GM23248 (cell line): ENCODE measurements around the gene UCMA. TPM values are rescaled to one million over a fixed set of nuclear protein-coding genes. Genes with fewer than 3 reads are reported as not detected.
"Not testable (repeated sequence)": the region's sequence is repeated elsewhere in the genome, so short reads cannot be mapped to it uniquely, and the experiment has no call there.

Experiments
- DNase-seq: peaks from one replicate; pipeline ENCODE4 v3.0.0-alpha.2; 2015
- H2AFZ ChIP-seq: fragments of 200-600 bp; sonication (generic); 2 replicates; pipeline ENCODE4 v1.6.1; 2016; ENCODE audit warnings: antibody characterized with exemption
- H3F3A ChIP-seq: fragments of 200-600 bp; sonication (generic); 2 replicates; pipeline ENCODE4 v1.6.1; 2016; ENCODE audit warnings: mild to moderate bottlenecking, antibody characterized with exemption, mixed run types; ENCODE audit not compliant: insufficient read depth
- H3K27ac ChIP-seq: fragments of 200-600 bp; sonication (generic); 2 replicates; pipeline ENCODE4 v1.5.1; 2016; ENCODE audit warnings: mild to moderate bottlenecking
- H3K27me3 ChIP-seq: fragments of 200-600 bp; sonication (generic); replicated peaks from 2 replicates; pipeline ENCODE4 v1.6.1; 2016; ENCODE audit warnings: mild to moderate bottlenecking; ENCODE audit not compliant: insufficient read depth
- H3K36me3 ChIP-seq: fragments of 200-600 bp; sonication (generic); 2 replicates; pipeline ENCODE4 v1.6.1; 2016; ENCODE audit warnings: low read depth, mild to moderate bottlenecking
- H3K4me1 ChIP-seq: fragments of 200-600 bp; sonication (generic); 2 replicates; pipeline ENCODE4 v1.6.1; 2016; ENCODE audit warnings: mild to moderate bottlenecking; ENCODE audit not compliant: insufficient read depth
- H3K4me2 ChIP-seq: fragments of 200-600 bp; sonication (generic); one replicate; pipeline ENCODE4 v1.6.1; 2016; ENCODE audit warnings: mild to moderate bottlenecking; ENCODE audit not compliant: unreplicated experiment
- H3K4me3 ChIP-seq: fragments of 200-600 bp; sonication (generic); 2 replicates; pipeline ENCODE4 v1.5.1; 2016; ENCODE audit warnings: mild to moderate bottlenecking
- H3K79me2 ChIP-seq: fragments of 200-600 bp; sonication (generic); 2 replicates; pipeline ENCODE4 v1.6.1; 2016; ENCODE audit warnings: mild to moderate bottlenecking; ENCODE audit not compliant: insufficient read depth
- H3K9ac ChIP-seq: fragments of 200-600 bp; sonication (generic); 2 replicates; pipeline ENCODE4 v1.6.1; 2016; ENCODE audit warnings: mild to moderate bottlenecking
- H3K9me2 ChIP-seq: fragments of 200-600 bp; sonication (generic); 2 replicates; pipeline ENCODE4 v1.6.1; 2016; ENCODE audit warnings: mixed run types, mild to moderate bottlenecking, moderate library complexity; ENCODE audit not compliant: insufficient read depth
- H3K9me3 ChIP-seq: fragments of 200-600 bp; sonication (generic); one replicate; pipeline ENCODE4 v1.6.1; 2017; ENCODE audit warnings: low read depth
- H4K20me1 ChIP-seq: fragments of 200-600 bp; sonication (generic); 2 replicates; pipeline ENCODE4 v1.6.0; 2016; ENCODE audit not compliant: insufficient read depth
- EZH2 ChIP-seq: fragments of 200-600 bp; sonication (generic); IDR thresholded peaks from 2 replicates; pipeline ENCODE4 v1.6.1; 2018; ENCODE audit warnings: antibody characterized with exemption, mild to moderate bottlenecking; ENCODE audit not compliant: insufficient read depth, poor library complexity, severe bottlenecking
- EZH2phosphoT487 ChIP-seq: fragments of 200-600 bp; sonication (generic); IDR thresholded peaks from 2 replicates; pipeline ENCODE4 v1.6.1; 2018; ENCODE audit warnings: antibody characterized with exemption, moderate library complexity, mild to moderate bottlenecking, low read depth; ENCODE audit not compliant: insufficient read depth
- WGBS, 2 experiments: methylation state at CpG; one replicate each; pipeline ENCODE4 v1.1.6; 2015 to 2017; ENCODE audit warnings: low lambda C conversion rate in 2 of 2, low coverage in 1 of 2; ENCODE audit errors: missing lambda C conversion rate in 2 of 2; 5-methylcytosine and 5-hydroxymethylcytosine counted together
- in situ Hi-C: fragments of 300-500 bp; cut with MboI; formaldehyde crosslinking; loops from 2 replicates; pipeline ENCODE4 v1.15.0; 2020
- polyA plus RNA-seq: library from polyadenylated mRNA; unstranded; fragments of >200 nt; fragmentation: Nextera tagmentation; extraction: Ambion mirVana; gene quantifications from 2 replicates; pipeline ENCODE4 v1.2.1, GENCODE V29; 2016
- total RNA-seq: library from RNA; depleted of rRNA; stranded (reverse); fragments of >200 nt; shearing (Covaris generic); gene quantifications from 2 replicates; pipeline ENCODE4 v1.2.3, GENCODE V29; 2014; rRNA removed

UCMA gene
- total RNA-seq, result not detected in 2 replicates
- not detected in 2 replicates for polyA plus RNA-seq

GRCh38 chr10:13234172-13234571, at the start of gene UCMA:
TSS of gene UCMA (minus strand) at chr10:13234374. CDS start at chr10:13234258, 116 bp downstream.
- in situ Hi-C loops, result no loop called here
- no peaks in the 10 kb centered on the region for H4K20me1 ChIP-seq
- H3K4me1 ChIP-seq, result no peaks in the 10 kb centered on the region
- H3K9me2 ChIP-seq, result no peaks in the 10 kb centered on the region
- H3K27me3 ChIP-seq, result no peaks in the 10 kb centered on the region
- no peak within 1 kb of the TSS for H3K4me2 ChIP-seq
- no peaks in the 10 kb centered on the region for H3K36me3 ChIP-seq
- H3K4me3 ChIP-seq, result no peak within 1 kb of the TSS
- H3K9me3 ChIP-seq, result no peaks in the 10 kb centered on the region
- WGBS, 2 experiments, result 42 to 46% methylated on average over 9 to 10 of the region's 10 CpGs
- H3F3A ChIP-seq, result no peaks in the 10 kb centered on the region
- no peaks in the 10 kb centered on the region for H3K79me2 ChIP-seq
- DNase-seq, result no peak
- H2AFZ ChIP-seq, result no peak within 1 kb of the TSS
- H3K9ac ChIP-seq, result no peak within 1 kb of the TSS
- TF ChIP-seq EZH2phosphoT487, result no peak
- TF ChIP-seq EZH2, result no peak
- no peak within 1 kb of the TSS for H3K27ac ChIP-seq

- 79 to 86% methylated on average over 6 of the region's 6 CpGs for whole genome bisulfite sequencing, 2 experiments
- in situ Hi-C loops, H3K79me2 ChIP-seq: not testable (repeated sequence)
These were observed 48.2 kb upstream of the UCMA start for GRCh38 chr10:13282348-13282747.

GRCh38 chr10:13276749-13277365, 42.7 kb upstream of the UCMA start:
- H2AFZ ChIP-seq, result no peak overlapping the region
- peak; percentile 36 for DNase-seq
- in situ Hi-C loops, result no loop called here

More at GRCh38 chr10:13282348-13282747, 48.2 kb upstream of the UCMA start:
- not testable (repeated sequence) for H3K36me3 ChIP-seq, H4K20me1 ChIP-seq, H3K27ac ChIP-seq, H3K9me2 ChIP-seq, H3K4me1 ChIP-seq, H3K4me2 ChIP-seq, H3K27me3 ChIP-seq, H3K9ac ChIP-seq, H2AFZ ChIP-seq, DNase-seq, H3K9me3 ChIP-seq, H3K4me3 ChIP-seq, H3F3A ChIP-seq

GRCh38 chr10:13276146-13276545, 42.0 kb upstream of the UCMA start:
- H3K9ac ChIP-seq, in situ Hi-C loops: not testable (repeated sequence)
- 95 to 97% methylated on average over 11 of the region's 11 CpGs for WGBS, 2 experiments

More at GRCh38 chr10:13276749-13277365, 42.7 kb upstream of the UCMA start:
- H3K4me3 ChIP-seq, result no peak overlapping the region
- H3K4me1 ChIP-seq, result no peaks in the 10 kb centered on the region
- no peaks in the 10 kb centered on the region for H4K20me1 ChIP-seq
- no peak overlapping the region for H3K27ac ChIP-seq
- no peaks in the 10 kb centered on the region for H3K36me3 ChIP-seq
- no peak overlapping the region for H3K4me2 ChIP-seq
- H3K9ac ChIP-seq, result no peak overlapping the region
- no peaks in the 10 kb centered on the region for H3K79me2 ChIP-seq
- no peaks in the 10 kb centered on the region for H3K27me3 ChIP-seq
- TF ChIP-seq EZH2phosphoT487 (no peak), EZH2 (no peak)
- H3K9me3 ChIP-seq, result no peaks in the 10 kb centered on the region
- H3F3A ChIP-seq, result no peaks in the 10 kb centered on the region
- WGBS, 2 experiments, result 52 to 54% methylated on average over 4 of the region's 4 CpGs
- H3K9me2 ChIP-seq, result no peaks in the 10 kb centered on the region

GRCh38 chr10:13272164-13272571, 38.0 kb upstream of the UCMA start:
- Histone ChIP-seq H3K36me3 (no peaks in the 10 kb centered on the region), H3K9ac (no peak overlapping the region), H3K27me3 (no peaks in the 10 kb centered on the region; the same call in 1 of the 2 replicates), H3K4me1 (0 out of 2 replicates have a peak, but pooled peaks cover 8% of the 10 kb centered on the region), H3K4me2 (no peak overlapping the region), H3F3A (peaks cover 3% of the 10 kb centered on the region; the same call in 1 of the 2 replicates), H3K9me3 (no peaks in the 10 kb centered on the region), H3K4me3 (no peak overlapping the region), H3K27ac (no peak overlapping the region), H2AFZ (peak overlapping the region; percentile 13; the same call in 1 of the 2 replicates), H3K79me2 (no peaks in the 10 kb centered on the region), H3K9me2 (no peaks in the 10 kb centered on the region), H4K20me1 (no peaks in the 10 kb centered on the region)
- in situ Hi-C loops, result no loop called here
- peak; percentile 56 for DNase-seq
- WGBS, 2 experiments, result 21 to 24% methylated on average over 12 of the region's 12 CpGs
- TF ChIP-seq EZH2 (no peak), EZH2phosphoT487 (no peak)

More at GRCh38 chr10:13276146-13276545, 42.0 kb upstream of the UCMA start:
- not testable (repeated sequence) for H3K9me2 ChIP-seq, H3K9me3 ChIP-seq, H3K27me3 ChIP-seq, H2AFZ ChIP-seq, H3F3A ChIP-seq, H4K20me1 ChIP-seq, H3K36me3 ChIP-seq, H3K27ac ChIP-seq, H3K4me3 ChIP-seq, H3K4me2 ChIP-seq, H3K79me2 ChIP-seq, H3K4me1 ChIP-seq, DNase-seq
